Mononuclear cell (primary cell): Measurements from ENCODE around the gene TPH1. TPM values are rescaled to one million over a fixed set of nuclear protein-coding genes. Genes with fewer than 3 reads are reported as not detected.

Experiments
- H3K27me3 ChIP-seq: 2 replicates; pipeline ENCODE4 v1.6.0; 2011; ENCODE audit warnings: low read length, control low read depth; ENCODE audit not compliant: insufficient read depth
- H3K4me1 ChIP-seq: 2 replicates; pipeline ENCODE4 v1.5.1; 2011; ENCODE audit warnings: mild to moderate bottlenecking, low read length, control low read depth; ENCODE audit not compliant: insufficient read depth
- H3K4me3 ChIP-seq: 2 replicates; pipeline ENCODE4 v1.5.1; 2011; ENCODE audit warnings: mild to moderate bottlenecking, low read length, moderate library complexity
- H3K9me3 ChIP-seq: 2 replicates; pipeline ENCODE4 v1.5.1; 2011; ENCODE audit warnings: low read depth, mild to moderate bottlenecking, control low read depth, low read length
- total RNA-seq: library from RNA; depleted of rRNA; stranded (reverse); fragments of >200 nt; gene quantifications from one replicate; pipeline ENCODE4 v1.2.3, GENCODE V29; 2012

The TPH1 gene
- total RNA-seq, 1 donor: 0.94 TPM

DNA sequence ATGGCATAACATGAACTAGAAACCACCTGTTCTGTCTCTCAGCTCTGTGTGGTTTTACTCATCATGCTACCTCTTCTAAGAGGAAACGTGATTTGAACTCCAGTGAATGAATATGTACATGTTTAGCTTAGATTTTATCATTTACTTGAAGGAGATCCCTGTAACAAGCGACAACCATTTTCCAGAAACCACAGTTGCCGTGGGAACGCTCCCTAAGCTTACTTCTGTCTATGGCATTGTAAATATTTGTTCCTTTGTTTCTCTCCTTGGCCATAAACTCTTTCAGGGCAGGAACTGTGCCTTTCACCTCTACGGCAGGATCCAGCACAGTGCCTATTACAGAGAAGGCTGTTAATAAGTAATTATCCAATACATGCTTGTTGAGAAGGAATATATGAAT, 17.1 kb upstream of the TPH1 start:
- H3K9me3 ChIP-seq: no peaks in the 10 kb centered on the region
- H3K4me3 ChIP-seq: no peak overlapping the region
- no peaks in the 10 kb centered on the region for H3K4me1 ChIP-seq
- H3K27me3 ChIP-seq: no peaks in the 10 kb centered on the region

DNA sequence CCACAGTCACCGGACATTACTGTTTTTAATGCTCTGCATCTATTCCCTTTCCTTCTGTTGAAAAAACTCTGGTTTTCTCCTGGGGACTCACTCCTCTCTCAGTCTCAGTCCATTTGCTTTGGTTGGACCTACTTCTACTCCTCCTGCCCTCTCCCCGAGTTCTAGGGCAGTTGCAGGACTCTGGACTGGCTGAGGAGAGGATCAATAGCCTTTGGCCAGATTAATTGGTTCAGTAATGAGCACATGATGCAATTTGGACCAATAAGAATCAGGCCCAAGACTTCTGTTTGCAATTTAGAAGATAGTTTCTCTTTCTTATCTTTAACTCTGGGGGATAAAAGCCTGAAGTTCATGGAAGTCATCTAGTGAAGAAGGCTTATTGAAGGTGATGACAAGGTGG, 15.3 kb upstream of the TPH1 start:
- Histone ChIP-seq H3K4me1 (no peaks in the 10 kb centered on the region), H3K4me3 (no peak overlapping the region), H3K27me3 (no peaks in the 10 kb centered on the region)

DNA sequence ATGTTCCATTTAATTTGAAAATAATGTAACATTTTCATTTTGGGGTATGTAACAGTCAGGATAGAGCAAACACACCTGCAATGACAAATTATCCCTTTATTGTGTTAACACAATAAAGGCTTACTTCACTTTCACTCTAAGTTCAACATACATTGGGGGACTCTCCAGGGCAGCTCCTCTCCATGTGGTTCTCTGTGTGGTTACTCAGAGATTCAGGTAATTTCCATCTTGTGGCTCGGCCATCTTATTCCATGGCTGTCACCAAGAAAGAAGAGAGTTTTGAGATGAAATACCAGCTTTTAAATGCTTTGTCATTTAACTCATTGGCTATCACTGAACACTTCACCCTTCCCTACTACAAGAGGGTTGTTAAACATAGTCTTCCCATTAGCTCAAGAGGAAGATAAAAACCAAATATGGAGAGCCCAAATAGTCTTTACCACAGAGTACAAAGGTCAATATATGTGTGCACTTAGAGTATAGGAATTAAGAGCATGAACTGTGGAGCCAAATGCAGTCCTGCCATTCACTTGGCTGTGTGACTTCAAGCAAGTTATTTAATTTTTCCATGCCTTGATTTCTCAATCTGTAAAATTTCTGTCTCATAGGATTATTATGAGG, 10.6 kb upstream of the TPH1 start:
- Histone ChIP-seq H3K9me3 (no peaks in the 10 kb centered on the region), H3K27me3 (no peaks in the 10 kb centered on the region), H3K4me1 (no peaks in the 10 kb centered on the region), H3K4me3 (no peak overlapping the region)

More for the DNA sequence above, 15.3 kb upstream of the TPH1 start:
- no peaks in the 10 kb centered on the region for H3K9me3 ChIP-seq

DNA sequence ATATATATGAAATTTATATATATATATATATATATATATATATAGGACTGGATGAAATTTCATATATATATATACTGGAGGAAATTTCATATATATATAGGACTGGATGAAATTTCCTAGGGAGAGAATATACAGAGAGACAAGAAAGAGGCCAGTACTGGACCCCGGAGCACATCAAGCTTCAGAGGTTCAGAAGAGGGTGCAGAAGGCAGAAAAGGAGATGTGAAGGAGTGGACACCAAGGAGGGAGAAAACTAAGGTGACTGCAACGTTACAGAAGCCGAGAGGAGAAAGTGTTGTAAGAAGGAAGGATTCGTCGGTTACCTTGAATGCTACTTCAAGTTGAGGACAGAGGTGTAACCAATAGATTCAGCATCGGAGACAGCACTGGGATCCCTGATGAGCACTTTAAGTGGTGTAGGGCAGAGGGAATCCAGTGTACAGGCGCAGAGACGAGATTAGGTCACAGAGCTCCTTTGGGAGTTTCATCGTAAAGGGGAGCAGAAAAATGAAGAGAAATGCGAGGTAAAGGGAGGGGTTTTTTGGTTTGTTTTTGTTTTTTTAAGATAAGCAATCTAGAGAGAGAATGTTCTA, 8.5 kb upstream of the TPH1 start:
- H3K4me1 ChIP-seq: no peaks in the 10 kb centered on the region
- no peak overlapping the region for H3K4me3 ChIP-seq
- H3K9me3 ChIP-seq: no peaks in the 10 kb centered on the region
- H3K27me3 ChIP-seq: no peaks in the 10 kb centered on the region

DNA sequence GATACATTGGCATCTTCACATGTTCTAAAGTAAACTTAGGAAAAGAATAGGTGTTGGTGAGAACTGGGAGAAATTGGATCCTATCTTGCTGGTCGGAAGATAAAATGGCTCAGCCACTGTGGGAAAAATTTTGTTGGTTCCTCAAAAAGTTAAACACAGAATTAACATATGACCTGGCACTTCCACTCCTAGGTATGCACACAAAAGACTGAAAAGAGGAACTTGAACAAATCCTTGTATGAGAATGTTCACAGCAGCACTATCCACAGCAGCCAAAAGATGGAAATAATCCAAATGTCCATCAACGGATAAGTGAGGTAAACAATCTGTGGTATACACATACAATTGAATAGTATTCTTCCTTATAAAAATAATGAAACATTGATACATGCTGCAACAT, 4.8 kb upstream of the TPH1 start:
- Histone ChIP-seq H3K27me3 (peaks cover 26% of the 10 kb centered on the region), H3K4me1 (no peaks in the 10 kb centered on the region), H3K4me3 (no peak overlapping the region), H3K9me3 (no peaks in the 10 kb centered on the region)

DNA sequence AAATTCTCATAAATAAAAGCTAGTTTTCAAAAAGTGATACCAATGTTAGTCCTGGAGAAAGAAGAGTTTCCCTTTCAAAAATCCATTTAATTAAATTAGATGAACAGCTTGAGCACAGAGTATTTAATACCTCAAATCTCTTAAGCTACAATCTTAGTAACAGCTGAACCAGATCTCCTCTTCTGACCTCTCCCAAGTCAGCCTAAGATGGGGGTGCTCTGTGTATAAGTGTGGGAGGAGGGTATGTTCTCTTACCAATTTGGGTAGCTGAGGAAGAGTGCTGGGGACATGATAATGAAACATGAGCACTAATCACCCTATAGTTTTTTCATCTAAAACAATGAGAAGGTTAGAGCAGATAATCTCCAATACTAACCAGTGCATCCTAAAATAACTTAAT, 9.6 kb downstream of the TPH1 start:
- Histone ChIP-seq H3K9me3 (no peaks in the 10 kb centered on the region), H3K4me3 (no peak overlapping the region), H3K4me1 (no peaks in the 10 kb centered on the region), H3K27me3 (peaks cover 5% of the 10 kb centered on the region)

DNA sequence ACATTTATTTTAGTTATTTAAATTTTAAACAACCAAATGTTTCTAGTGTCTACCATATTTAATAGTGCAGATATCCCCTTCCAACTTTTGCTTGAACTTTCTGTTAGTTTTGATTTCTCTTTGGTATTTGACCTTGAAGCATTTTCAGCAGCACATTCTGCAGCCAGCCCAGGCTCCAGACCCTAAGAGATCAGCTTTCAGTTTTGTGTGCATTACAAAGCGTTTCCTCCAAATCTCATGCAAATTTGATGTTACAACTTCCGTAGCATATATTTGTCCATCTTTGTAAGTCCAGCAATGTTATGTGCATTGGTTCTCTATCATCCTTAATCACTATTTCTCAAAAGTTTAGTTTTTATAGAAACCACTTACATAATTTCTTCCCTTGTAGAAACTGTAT, 18.6 kb downstream of the TPH1 start:
- H3K9me3 ChIP-seq: no peaks in the 10 kb centered on the region
- H3K4me3 ChIP-seq: no peak overlapping the region
- H3K4me1 ChIP-seq: no peaks in the 10 kb centered on the region
- H3K27me3 ChIP-seq: no peaks in the 10 kb centered on the region

DNA sequence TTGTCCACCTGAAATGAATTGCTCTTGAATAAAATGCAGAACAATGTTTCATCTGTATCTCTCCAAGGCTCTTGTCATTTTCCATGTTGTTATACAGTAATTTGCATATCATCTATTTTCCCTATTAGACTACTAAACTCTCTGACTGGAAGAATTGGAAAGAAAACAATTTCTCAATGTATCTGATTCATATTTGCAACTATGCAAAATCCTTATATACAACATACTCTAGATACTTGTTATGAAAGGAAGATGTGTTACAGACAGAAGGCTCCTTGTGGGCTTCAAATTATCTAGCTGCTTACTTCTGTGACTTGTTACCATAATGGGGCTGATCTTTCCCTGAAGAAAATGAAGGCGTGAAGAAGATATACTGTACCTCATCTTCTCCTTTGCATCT, 23.6 kb downstream of the TPH1 start:
- H3K27me3 ChIP-seq: no peaks in the 10 kb centered on the region
- H3K4me3 ChIP-seq: no peak overlapping the region
- H3K9me3 ChIP-seq: no peaks in the 10 kb centered on the region
- no peaks in the 10 kb centered on the region for H3K4me1 ChIP-seq

DNA sequence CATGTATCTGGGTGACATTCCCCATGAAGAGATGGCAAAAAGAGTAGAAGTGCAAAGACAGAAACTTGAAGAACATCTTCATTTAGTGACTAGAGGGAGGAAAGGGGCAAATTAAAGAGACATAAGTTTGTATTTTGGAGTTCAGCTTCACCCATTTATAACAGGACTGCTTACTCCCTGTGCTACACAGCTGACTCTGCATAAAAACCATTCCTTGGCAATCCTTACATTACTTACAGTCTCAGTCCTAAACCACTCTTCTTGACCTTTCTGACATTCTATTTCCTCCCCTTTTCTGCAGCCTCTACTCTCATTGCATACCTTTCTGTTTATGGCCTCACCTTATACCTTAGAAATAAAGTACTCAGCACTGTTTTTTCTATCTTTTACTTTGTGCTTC, 26.4 kb downstream of the TPH1 start:
- no peaks in the 10 kb centered on the region for H3K9me3 ChIP-seq
- H3K4me3 ChIP-seq: no peak overlapping the region
- H3K27me3 ChIP-seq: peaks cover under 1% of the 10 kb centered on the region
- H3K4me1 ChIP-seq: peaks cover under 1% of the 10 kb centered on the region

DNA sequence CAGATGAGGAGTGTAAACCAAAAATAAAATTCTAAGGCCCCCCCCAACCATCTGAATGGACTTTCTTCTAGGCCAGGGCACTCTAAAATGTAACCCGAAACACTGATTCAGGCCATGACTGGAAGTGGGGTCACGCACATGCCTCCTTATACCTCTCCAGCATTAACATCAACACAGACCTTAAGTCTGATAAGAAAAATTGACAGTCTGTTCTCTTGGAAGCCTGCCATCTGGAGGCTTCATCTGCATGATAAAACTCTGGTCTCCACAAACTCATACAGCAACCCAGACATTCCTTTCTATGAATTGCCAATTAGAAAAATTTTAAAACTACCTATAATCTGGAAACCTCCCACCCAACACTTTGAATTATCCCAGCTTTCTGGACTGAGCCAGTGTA, 29.3 kb downstream of the TPH1 start:
- Histone ChIP-seq H3K9me3 (no peaks in the 10 kb centered on the region), H3K27me3 (peaks cover 5% of the 10 kb centered on the region), H3K4me3 (no peak overlapping the region), H3K4me1 (peaks cover 17% of the 10 kb centered on the region)

DNA sequence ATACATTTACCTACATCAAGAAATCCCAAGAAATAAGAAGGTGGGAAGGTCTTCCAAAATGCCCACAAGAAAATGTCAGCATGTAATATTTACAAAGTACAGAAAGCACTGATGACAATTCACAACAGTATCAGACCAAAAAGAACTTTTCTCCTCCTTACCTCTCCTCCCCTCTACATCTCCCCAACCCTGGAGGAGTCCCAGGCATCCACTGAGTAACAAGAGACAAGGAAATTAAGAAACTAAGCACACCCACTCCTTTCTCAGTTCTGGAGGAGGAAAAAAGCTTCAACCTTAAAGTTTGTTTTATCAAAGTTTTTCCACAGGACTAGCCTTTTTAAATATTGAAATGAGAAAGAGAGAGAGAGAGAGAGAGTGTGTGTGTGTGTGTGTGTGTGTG, 31.2 kb downstream of the TPH1 start:
- peaks cover 17% of the 10 kb centered on the region for H3K4me1 ChIP-seq
- H3K4me3 ChIP-seq: no peak overlapping the region
- no peaks in the 10 kb centered on the region for H3K9me3 ChIP-seq
- H3K27me3 ChIP-seq: peaks cover 5% of the 10 kb centered on the region

DNA sequence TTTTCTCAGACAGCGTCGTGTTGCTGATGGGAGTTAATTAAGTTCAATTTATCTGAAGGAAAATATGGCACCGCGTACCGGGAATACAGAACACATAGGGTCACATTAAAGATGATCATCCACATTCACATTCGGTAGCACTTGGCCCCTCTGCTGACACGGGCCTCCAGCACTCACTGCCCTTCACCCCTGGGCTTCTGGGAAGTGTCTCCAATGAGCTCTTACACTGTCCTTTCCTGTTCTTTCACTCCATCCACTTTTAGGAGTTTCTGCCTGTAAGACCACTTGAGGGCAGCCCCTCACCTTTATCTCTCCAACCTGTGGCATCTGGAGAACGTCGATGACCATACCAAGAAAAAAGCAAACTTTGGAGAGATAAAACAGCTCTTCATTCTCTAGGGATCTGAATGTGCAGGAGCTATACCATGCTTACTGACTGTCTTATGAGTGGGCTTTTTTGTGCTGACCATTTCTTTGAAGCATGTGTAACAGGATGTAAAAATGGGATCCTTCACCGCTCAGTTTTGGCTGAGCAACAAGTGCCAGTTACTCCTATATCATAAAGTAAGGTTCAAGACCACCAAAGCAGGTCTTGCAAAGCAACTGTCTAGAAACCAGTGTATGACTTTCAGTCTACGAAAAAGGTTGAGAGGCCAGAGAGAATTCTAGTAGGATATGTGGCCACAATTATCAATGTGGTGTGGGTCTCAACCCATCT, 32.1 kb downstream of the TPH1 start:
- H3K27me3 ChIP-seq: peaks cover 5% of the 10 kb centered on the region
- H3K4me1 ChIP-seq: peaks cover 17% of the 10 kb centered on the region
- no peaks in the 10 kb centered on the region for H3K9me3 ChIP-seq
- H3K4me3 ChIP-seq: peak overlapping the region; percentile 82

DNA sequence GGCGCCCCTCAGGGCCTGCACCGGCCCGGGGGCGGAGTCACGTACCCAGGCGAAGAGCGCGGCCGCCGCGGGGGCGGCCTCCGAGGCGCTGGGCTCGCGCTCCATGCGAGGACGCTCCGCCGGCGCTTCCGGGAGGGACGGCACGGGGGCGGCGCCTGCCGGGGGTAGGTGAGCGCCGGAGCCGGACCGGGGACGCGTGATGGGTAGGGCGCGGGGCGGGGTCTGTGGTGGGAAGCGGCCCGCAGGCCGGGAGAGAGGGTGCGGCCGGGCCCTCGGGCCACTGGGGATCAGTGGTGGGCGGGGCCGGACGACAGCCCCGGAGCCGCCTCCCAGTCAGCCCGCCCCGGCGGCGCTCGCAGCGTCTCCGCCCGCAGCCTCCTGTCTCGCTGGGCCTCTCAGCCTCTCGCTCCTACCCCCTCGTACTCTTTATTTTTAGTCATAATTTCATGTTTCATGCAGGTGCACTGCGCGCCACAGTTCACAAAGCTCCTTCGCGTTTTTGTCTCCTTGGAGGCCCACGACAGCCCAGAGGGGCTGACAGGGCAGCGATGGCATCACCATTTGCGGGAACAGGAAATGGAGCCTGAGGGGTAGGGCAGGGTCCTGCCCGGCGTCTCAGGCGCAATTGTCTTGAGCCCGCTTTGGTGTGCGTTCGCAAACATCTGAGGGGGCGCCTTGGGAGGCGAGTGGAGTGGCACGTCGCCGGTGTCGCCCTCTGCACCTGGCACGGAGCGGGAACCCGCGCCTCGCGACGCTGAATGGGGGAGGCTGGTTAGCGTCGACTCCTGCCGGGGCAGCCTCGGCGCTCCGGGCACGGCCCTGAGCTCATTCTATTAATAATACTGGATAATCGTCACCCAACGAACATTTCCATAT, 32.9 kb downstream of the TPH1 start, which contains the start of gene SERGEF:
SERGEF (minus strand) TSS at position 142 of the 876 bp plus-strand sequence; CDS start at position 105, 37 bp downstream.
- Histone ChIP-seq H3K4me1 (peaks cover 17% of the 10 kb centered on the region), H3K4me3 (peak within 1 kb of the TSS; percentile 82), H3K9me3 (no peaks in the 10 kb centered on the region), H3K27me3 (peaks cover 5% of the 10 kb centered on the region)

DNA sequence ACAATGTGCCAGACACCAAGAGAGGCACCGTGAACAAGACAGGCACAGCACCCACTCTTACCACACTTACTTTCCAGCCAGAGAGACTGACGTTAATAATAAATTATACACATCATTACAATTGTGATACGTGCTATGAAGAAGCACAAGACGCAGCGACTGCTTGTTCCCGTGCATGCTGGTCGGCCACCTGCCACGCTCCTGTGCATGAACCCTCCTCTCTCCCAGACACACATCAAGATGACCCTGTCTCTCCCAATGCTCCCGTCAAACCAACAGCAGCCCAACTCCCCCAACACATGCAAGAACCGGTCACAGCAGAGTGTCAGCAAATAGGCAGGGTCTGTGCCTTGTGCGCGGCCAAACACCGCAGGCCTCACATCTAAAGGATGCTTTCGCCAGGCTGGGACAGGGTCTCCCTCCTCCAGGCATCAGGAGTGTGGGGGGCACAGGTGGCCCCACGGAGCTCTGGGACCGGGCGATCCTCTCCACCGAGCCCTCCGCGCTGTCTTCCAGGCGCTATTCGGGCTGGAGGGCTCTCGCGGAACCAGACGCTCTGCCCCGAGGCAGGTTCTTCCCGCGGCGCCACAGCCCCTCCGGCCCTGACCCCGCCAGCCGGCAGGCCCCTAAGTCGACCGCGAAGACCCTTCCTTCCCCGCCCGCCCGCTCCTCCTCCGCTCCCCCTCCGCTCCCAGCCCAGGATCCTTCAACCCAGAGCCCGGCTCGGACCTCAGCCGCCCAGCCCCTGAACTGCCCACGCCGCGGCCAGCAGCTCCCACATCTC, 33.8 kb downstream of the TPH1 start:
- Histone ChIP-seq H3K27me3 (peaks cover 5% of the 10 kb centered on the region), H3K4me1 (peaks cover 17% of the 10 kb centered on the region), H3K9me3 (no peaks in the 10 kb centered on the region), H3K4me3 (peak overlapping the region; percentile 82)
